Epithelial cell of esophagus (primary cell): ENCODE data around the gene MRPS35.

ENCODE experiments used
- DNase-seq: peaks from one replicate; pipeline ENCODE4 v3.0.0; 2010; ENCODE audit warnings: low read depth
- H3K4me3 ChIP-seq: 2 replicates; pipeline ENCODE4 v1.5.1; 2011; ENCODE audit warnings: mild to moderate bottlenecking, low read length, control low read depth
- TF ChIP-seq, protein P1 (sequence below): IDR thresholded peaks from 2 replicates; pipeline ENCODE4 v1.5.1; 2011; ENCODE audit warnings: low read depth, mild to moderate bottlenecking, low read length, control low read depth, inconsistent platforms; ENCODE audit not compliant: insufficient read depth; ENCODE audit errors: missing control alignments

The MRPS35 gene

DNA sequence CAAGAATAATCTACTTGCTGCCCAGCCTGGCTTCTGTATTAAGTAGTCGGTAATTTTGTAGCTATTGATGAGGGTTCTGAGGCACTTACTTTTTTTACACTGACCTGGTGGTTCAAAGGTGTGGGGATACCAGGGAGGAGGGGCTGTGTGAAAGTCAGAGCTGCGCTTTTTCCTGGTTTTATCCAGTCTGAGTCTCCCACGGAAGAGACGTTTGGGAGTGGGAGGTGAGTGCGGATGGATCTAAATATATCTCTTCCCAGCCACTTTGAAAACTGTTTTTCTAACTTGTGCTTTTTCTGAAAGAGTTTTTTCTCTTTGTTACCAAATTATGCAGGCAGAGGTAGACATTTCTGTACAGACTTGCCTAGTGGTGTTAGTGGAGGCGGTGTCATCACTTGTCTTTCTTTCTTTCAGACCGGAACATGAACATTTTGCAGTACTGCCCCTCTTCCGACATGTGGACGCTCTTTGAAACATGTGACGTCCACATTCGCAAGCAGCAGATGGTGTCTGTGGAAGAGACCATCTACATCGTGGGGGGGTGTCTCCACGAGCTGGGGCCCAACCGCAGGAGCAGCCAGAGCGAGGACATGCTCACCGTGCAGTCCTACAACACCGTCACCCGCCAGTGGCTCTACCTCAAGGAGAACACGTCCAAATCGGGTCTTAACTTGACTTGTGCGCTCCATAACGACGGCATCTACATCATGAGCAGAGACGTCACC is 86.8 kb downstream of the MRPS35 start:
- no peak for DNase-seq
- TF ChIP-seq, protein P1, sequence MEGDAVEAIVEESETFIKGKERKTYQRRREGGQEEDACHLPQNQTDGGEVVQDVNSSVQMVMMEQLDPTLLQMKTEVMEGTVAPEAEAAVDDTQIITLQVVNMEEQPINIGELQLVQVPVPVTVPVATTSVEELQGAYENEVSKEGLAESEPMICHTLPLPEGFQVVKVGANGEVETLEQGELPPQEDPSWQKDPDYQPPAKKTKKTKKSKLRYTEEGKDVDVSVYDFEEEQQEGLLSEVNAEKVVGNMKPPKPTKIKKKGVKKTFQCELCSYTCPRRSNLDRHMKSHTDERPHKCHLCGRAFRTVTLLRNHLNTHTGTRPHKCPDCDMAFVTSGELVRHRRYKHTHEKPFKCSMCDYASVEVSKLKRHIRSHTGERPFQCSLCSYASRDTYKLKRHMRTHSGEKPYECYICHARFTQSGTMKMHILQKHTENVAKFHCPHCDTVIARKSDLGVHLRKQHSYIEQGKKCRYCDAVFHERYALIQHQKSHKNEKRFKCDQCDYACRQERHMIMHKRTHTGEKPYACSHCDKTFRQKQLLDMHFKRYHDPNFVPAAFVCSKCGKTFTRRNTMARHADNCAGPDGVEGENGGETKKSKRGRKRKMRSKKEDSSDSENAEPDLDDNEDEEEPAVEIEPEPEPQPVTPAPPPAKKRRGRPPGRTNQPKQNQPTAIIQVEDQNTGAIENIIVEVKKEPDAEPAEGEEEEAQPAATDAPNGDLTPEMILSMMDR, result no peak

DNA sequence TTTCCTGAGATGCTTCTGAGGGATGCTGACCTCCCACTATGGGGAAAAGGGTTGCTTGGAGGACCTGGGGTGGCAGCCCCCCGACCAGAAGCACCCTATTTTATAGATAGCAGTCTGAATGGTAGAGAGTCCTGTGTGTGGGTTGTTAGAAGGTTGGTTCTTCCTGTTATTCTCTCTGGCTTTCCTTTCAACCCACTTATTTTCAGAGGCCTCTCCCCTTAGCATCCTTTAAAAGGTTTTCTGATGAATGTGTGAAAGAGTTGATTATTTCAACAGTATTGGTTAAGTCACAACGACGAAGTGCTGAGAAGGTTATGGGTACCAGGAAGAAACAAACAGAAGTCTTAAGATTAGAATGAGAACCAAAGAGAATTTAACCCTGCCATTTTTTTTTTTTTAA is 90.2 kb downstream of the MRPS35 start:
- no peak for DNase-seq
- TF ChIP-seq, protein P1, result no peak
- H3K4me3 ChIP-seq, result no peak overlapping the region

More for the DNA sequence above, 86.8 kb downstream of the MRPS35 start:
- no peak overlapping the region for H3K4me3 ChIP-seq

DNA sequence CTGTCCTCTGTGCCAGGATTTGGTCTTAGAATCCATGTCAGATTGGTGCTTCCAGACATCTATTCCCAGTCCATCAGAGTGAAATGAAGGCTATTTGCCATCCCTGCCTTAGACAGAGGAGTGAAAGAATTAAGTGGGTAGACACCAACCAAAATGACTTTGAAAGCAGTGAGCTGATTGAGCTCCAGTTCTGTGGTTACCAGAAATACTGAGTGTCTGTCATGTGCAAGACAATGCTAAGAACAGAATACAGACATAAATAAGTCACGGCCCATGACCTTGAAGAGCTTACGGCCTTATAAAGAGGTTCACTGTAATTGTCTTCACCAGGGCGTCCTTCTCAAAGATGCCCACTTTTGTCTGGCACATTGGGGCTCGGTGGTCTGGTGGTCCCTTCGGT is 91.0 kb downstream of the MRPS35 start:
- no peak overlapping the region for H3K4me3 ChIP-seq
- DNase-seq, result no peak
- TF ChIP-seq, protein P1, result no peak

DNA sequence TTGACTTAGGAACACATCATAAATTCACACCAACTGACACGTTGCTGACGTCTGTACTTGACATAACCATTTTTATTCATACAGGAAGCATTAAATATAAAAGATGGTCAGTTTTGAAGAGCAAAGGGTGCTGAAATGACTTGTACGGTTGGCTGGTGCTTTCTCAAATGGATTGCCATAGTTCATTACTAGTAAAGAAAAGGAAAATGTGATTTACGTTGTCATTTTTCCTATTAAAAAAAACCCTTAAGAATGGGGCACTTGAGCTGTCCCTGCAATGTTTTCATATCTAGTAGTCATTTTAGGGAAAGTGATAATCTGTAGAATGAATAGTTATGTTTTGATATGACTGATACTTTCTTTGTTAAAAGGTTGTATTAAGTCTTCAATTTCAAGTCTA is 91.9 kb downstream of the MRPS35 start:
- no peak overlapping the region for H3K4me3 ChIP-seq
- no peak for DNase-seq
- TF ChIP-seq, protein P1, result no peak

DNA sequence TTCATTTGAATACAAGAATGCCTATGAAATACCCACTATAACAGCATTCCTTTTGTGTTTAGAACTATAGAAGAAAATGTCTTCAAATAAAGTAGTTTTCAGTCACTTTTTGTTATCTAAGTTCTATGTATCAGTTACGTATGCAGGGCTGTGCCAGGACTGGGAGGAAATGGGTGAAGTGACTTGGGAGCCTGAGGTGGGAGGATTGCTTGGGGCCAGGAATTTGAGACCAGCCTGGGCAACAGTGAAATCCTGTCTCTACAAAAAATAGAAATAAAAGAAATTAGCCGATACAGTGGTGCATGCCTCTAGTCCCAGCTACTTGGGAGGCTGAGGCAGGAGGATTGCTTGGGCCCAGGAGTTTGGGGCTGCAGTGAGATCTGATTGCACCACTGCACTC is 92.3 kb downstream of the MRPS35 start:
- TF ChIP-seq, protein P1, result no peak
- DNase-seq, result no peak
- H3K4me3 ChIP-seq, result no peak overlapping the region

DNA sequence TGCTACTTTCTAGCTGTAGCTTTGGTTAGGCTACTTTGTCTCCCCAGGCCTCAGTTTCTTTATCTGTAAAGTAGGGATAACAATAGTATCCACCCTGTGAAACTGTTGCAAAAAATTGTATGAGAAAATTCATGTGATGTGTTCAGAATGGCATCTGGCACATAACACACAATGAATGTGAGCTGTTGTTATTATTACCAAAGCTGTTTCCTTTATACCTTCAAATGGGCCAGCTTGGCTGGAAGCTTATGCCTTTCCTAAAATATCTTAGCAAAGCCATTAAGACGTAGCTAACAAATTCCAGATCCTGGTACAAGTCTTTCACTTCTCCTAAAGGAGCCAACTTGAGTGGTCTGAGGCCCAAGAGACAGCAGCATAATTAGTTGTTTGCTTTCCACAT is 94.6 kb downstream of the MRPS35 start:
- no peak overlapping the region for H3K4me3 ChIP-seq
- DNase-seq, result no peak
- TF ChIP-seq, protein P1, result no peak
